ENCODE data around the gene CUL3.

Gene CUL3

DNA sequence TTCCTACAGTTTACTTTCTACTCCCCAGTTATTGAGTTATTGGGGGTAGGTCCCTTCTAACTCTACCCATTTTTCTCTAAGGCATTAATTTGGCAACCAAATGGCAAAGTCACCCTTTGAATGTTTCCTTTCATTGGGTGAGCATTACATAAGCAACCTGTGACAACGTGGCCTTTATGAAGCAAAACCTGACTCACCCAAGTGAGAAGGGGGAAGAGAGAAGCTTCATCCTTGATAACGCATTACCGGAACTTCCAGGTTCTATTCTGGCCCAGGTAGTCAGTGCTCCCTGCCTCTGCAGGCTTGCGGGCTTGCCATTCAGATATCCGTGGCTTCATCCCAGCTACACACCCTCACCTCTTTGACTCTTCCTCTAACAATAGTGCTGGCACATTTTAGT lies 144.2 kb downstream of the CUL3 start (continued):
- TF ChIP-seq, protein P1, sequence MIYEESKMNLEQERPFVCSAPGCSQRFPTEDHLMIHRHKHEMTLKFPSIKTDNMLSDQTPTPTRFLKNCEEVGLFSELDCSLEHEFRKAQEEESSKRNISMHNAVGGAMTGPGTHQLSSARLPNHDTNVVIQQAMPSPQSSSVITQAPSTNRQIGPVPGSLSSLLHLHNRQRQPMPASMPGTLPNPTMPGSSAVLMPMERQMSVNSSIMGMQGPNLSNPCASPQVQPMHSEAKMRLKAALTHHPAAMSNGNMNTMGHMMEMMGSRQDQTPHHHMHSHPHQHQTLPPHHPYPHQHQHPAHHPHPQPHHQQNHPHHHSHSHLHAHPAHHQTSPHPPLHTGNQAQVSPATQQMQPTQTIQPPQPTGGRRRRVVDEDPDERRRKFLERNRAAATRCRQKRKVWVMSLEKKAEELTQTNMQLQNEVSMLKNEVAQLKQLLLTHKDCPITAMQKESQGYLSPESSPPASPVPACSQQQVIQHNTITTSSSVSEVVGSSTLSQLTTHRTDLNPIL (CRISPR knock-in tag; IDR thresholded peaks at IDR 0.05; ENCODE audit: low read depth) = no peak
- TF ChIP-seq ZFP30 (CRISPR knock-in tag; IDR thresholded peaks at IDR 0.05) (no peak), ESRRG (CRISPR knock-in tag; IDR thresholded peaks at IDR 0.05) (no peak), OSR1 (CRISPR knock-in tag; IDR thresholded peaks at IDR 0.05) (no peak), ARNTL (CRISPR knock-in tag; IDR thresholded peaks at IDR 0.05; ENCODE audit: borderline replicate concordance, low read depth) (no peak)

DNA sequence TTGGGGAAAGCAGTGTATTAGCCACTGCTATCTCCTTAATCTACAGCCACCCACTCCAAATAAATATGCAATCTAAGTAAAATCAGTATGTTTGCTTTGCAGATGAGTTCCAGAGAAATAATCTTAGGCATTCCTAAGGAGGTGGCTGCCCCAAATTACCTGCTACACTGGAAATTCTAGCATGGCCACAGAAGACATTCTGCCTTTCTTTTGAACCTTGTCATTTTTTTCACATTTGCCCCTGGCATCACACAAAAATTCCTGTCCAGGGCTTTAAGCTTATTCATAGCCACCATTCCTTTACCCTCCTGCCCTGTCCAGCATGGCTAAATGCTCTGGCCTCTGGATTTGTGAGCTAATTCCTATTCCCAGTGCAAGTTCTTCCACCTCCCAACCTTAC lies 146.4 kb downstream of the CUL3 start:
- ATAC-seq = no peak
- no peak for TF ChIP-seq TCF4 (CRISPR knock-in tag; IDR thresholded peaks at IDR 0.05; ENCODE audit: borderline replicate concordance)
- TF ChIP-seq, protein P2, sequence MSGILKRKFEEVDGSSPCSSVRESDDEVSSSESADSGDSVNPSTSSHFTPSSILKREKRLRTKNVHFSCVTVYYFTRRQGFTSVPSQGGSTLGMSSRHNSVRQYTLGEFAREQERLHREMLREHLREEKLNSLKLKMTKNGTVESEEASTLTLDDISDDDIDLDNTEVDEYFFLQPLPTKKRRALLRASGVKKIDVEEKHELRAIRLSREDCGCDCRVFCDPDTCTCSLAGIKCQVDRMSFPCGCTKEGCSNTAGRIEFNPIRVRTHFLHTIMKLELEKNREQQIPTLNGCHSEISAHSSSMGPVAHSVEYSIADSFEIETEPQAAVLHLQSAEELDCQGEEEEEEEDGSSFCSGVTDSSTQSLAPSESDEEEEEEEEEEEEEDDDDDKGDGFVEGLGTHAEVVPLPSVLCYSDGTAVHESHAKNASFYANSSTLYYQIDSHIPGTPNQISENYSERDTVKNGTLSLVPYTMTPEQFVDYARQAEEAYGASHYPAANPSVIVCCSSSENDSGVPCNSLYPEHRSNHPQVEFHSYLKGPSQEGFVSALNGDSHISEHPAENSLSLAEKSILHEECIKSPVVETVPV (CRISPR knock-in tag; IDR thresholded peaks at IDR 0.05) = no peak
- TF ChIP-seq, protein P3, sequence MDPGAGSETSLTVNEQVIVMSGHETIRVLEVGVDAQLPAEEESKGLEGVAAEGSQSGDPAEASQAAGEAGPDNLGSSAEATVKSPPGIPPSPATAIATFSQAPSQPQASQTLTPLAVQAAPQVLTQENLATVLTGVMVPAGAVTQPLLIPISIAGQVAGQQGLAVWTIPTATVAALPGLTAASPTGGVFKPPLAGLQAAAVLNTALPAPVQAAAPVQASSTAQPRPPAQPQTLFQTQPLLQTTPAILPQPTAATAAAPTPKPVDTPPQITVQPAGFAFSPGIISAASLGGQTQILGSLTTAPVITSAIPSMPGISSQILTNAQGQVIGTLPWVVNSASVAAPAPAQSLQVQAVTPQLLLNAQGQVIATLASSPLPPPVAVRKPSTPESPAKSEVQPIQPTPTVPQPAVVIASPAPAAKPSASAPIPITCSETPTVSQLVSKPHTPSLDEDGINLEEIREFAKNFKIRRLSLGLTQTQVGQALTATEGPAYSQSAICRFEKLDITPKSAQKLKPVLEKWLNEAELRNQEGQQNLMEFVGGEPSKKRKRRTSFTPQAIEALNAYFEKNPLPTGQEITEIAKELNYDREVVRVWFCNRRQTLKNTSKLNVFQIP (CRISPR knock-in tag; IDR thresholded peaks at IDR 0.05; ENCODE audit: borderline replicate concordance, low read depth) = no peak
- TF ChIP-seq ARNTL (CRISPR knock-in tag; IDR thresholded peaks at IDR 0.05; ENCODE audit: borderline replicate concordance, low read depth) = no peak
- no peak for TF ChIP-seq BACH2 (CRISPR knock-in tag; IDR thresholded peaks at IDR 0.05; ENCODE audit: borderline replicate concordance)
- no peak for TF ChIP-seq ESRRG (CRISPR knock-in tag; IDR thresholded peaks at IDR 0.05)
- TF ChIP-seq, protein P1 (CRISPR knock-in tag; IDR thresholded peaks at IDR 0.05; ENCODE audit: low read depth) = no peak
- no peak for TF ChIP-seq OSR1 (CRISPR knock-in tag; IDR thresholded peaks at IDR 0.05)
- TF ChIP-seq GLIS3 (CRISPR knock-in tag; IDR thresholded peaks at IDR 0.05) = no peak
- TF ChIP-seq PPARA (CRISPR knock-in tag; IDR thresholded peaks at IDR 0.05; ENCODE audit: borderline replicate concordance) = no peak
- TF ChIP-seq ZC3H10 (CRISPR knock-in tag; IDR thresholded peaks at IDR 0.05) = no peak
- no peak for TF ChIP-seq ZFP3 (CRISPR knock-in tag; IDR thresholded peaks at IDR 0.05)
- no peak for TF ChIP-seq SNAI2 (CRISPR knock-in tag; IDR thresholded peaks at IDR 0.05)
- TF ChIP-seq ZFP30 (CRISPR knock-in tag; IDR thresholded peaks at IDR 0.05) = no peak
- TF ChIP-seq, protein P4, sequence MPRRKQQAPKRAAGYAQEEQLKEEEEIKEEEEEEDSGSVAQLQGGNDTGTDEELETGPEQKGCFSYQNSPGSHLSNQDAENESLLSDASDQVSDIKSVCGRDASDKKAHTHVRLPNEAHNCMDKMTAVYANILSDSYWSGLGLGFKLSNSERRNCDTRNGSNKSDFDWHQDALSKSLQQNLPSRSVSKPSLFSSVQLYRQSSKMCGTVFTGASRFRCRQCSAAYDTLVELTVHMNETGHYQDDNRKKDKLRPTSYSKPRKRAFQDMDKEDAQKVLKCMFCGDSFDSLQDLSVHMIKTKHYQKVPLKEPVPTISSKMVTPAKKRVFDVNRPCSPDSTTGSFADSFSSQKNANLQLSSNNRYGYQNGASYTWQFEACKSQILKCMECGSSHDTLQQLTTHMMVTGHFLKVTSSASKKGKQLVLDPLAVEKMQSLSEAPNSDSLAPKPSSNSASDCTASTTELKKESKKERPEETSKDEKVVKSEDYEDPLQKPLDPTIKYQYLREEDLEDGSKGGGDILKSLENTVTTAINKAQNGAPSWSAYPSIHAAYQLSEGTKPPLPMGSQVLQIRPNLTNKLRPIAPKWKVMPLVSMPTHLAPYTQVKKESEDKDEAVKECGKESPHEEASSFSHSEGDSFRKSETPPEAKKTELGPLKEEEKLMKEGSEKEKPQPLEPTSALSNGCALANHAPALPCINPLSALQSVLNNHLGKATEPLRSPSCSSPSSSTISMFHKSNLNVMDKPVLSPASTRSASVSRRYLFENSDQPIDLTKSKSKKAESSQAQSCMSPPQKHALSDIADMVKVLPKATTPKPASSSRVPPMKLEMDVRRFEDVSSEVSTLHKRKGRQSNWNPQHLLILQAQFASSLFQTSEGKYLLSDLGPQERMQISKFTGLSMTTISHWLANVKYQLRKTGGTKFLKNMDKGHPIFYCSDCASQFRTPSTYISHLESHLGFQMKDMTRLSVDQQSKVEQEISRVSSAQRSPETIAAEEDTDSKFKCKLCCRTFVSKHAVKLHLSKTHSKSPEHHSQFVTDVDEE (CRISPR knock-in tag; IDR thresholded peaks at IDR 0.05) = no peak
- no peak for TF ChIP-seq CSDC2 (CRISPR knock-in tag; IDR thresholded peaks at IDR 0.05)
- TF ChIP-seq ZNF565 (CRISPR knock-in tag; conservative IDR thresholded peaks at IDR 0.05; ENCODE audit: low read depth) = no peak

DNA sequence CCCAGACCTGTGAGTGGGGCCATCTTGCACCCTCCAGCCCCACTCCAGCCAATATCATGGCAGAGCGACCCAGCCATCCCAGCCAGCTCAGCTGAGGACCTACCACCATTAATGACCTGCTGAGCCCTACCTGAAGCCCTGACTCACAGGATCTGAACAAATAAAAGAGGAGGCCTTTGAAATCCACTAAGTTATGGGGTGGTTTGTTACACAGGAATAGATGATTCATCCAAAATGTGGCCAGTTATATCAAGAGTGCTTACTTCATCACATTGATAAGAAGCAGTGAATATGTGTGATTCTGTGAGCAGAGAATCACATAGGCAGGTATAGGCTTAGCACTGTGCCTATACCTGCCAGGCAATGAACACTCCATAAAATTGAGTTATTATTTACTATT lies 148.5 kb downstream of the CUL3 start:
- no peak for TF ChIP-seq RARB (CRISPR knock-in tag; IDR thresholded peaks at IDR 0.05)
- TF ChIP-seq ESRRG (CRISPR knock-in tag; IDR thresholded peaks at IDR 0.05) = no peak
- no peak for TF ChIP-seq TCF4 (CRISPR knock-in tag; IDR thresholded peaks at IDR 0.05; ENCODE audit: borderline replicate concordance)
- TF ChIP-seq BACH2 (CRISPR knock-in tag; IDR thresholded peaks at IDR 0.05; ENCODE audit: borderline replicate concordance) = no peak
- TF ChIP-seq ZFP30 (CRISPR knock-in tag; IDR thresholded peaks at IDR 0.05) = no peak
- TF ChIP-seq ZFP3 (CRISPR knock-in tag; IDR thresholded peaks at IDR 0.05) = no peak
- ATAC-seq = no peak

DNA sequence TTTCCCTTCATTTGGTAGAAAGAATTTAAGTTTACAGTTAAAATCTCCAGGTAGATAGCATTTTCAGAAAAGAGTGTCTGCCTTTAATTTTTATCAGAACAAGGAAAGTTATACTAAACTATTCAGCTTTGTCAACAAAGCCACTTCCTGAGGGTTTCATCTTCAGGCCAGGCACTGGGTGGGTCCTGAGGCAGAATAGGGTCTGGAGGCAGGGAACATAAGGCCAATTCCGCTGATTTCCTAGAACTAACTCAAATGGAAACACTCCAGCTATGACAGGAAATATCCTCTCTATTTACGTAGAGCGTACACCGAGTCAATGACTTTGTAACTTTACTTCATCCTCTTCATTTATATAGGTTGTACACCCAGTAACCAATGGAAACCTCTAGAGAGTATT lies 150.5 kb downstream of the CUL3 start:
- TF ChIP-seq PPARA (CRISPR knock-in tag; IDR thresholded peaks at IDR 0.05; ENCODE audit: borderline replicate concordance) (no peak), CSDC2 (CRISPR knock-in tag; IDR thresholded peaks at IDR 0.05) (no peak), GLIS3 (CRISPR knock-in tag; IDR thresholded peaks at IDR 0.05) (no peak), SNAI2 (CRISPR knock-in tag; IDR thresholded peaks at IDR 0.05) (no peak), ZNF70 (CRISPR knock-in tag; IDR thresholded peaks at IDR 0.05) (no peak), TCF4 (CRISPR knock-in tag; IDR thresholded peaks at IDR 0.05; ENCODE audit: borderline replicate concordance) (no peak)
- TF ChIP-seq, protein P1 (CRISPR knock-in tag; IDR thresholded peaks at IDR 0.05; ENCODE audit: low read depth) = no peak
- TF ChIP-seq, protein P4 (CRISPR knock-in tag; IDR thresholded peaks at IDR 0.05) = no peak
- ATAC-seq = no peak

Data from SK-N-SH treated with all-trans-retinoic acid at 6 μM for 48 hours (cell line).